Neural progenitor cell (in vitro differentiated cells): ENCODE measurements around the gene FAM53B.

Experiments used
- CTCF ChIP-seq: fragments of 200-600 bp; sonication (generic); IDR thresholded peaks from 2 replicates; pipeline ENCODE4 v1.5.1; 2017; ENCODE audit warnings: antibody characterized with exemption, mild to moderate bottlenecking
- EZH2phosphoT487 ChIP-seq: fragments of 200-600 bp; sonication (generic); IDR thresholded peaks from 2 replicates; pipeline ENCODE4 v1.6.1; 2017; ENCODE audit warnings: antibody characterized with exemption

- TF ChIP-seq CTCF, result no peak
- TF ChIP-seq EZH2phosphoT487, result no peak
Observed at GRCh38 chr10:124688889-124689670, 55.1 kb downstream of the FAM53B start.
